NAMALWA (cell line): ENCODE measurements around the gene RAB37.

Experiments
- DNase-seq: peaks from one replicate; pipeline ENCODE4 v3.0.0-alpha.2; 2015; ENCODE audit warnings: low spot score

Gene RAB37

GRCh38 chr17:74744714-74745547 lies 7.9 kb downstream of the RAB37 start:
- DNase-seq: peak; percentile 82

- DNase-seq: no peak
Measured at GRCh38 chr17:74745548-74746177, 8.6 kb downstream of the RAB37 start.

- DNase-seq: no peak
Measured at GRCh38 chr17:74746376-74746775, 9.3 kb downstream of the RAB37 start.

GRCh38 chr17:74746922-74747321 lies 9.9 kb downstream of the RAB37 start:
- no peak for DNase-seq

- no peak for DNase-seq
Measured at GRCh38 chr17:74748279-74748528, 11.1 kb downstream of the RAB37 start.

GRCh38 chr17:74748529-74749278 lies 11.6 kb downstream of the RAB37 start, which contains the start of gene NHERF1:
Gene NHERF1, plus strand, starts transcription at chr17:74748628. Its CDS starts 219 bp downstream, at chr17:74748847.
- peak; percentile 96 for DNase-seq

GRCh38 chr17:74749279-74750038 lies 12.4 kb downstream of the RAB37 start:
- DNase-seq: peak; percentile 49

GRCh38 chr17:74750039-74750326 lies 12.9 kb downstream of the RAB37 start:
- no peak for DNase-seq

GRCh38 chr17:74750327-74751069 lies 13.4 kb downstream of the RAB37 start:
- no peak for DNase-seq

GRCh38 chr17:74752415-74752814 lies 15.4 kb downstream of the RAB37 start:
- DNase-seq: no peak

GRCh38 chr17:74752822-74753401 lies 15.9 kb downstream of the RAB37 start:
- DNase-seq: no peak

- no peak for DNase-seq
Measured at GRCh38 chr17:74754832-74755231, 17.8 kb downstream of the RAB37 start.

GRCh38 chr17:74755533-74755932 lies 18.5 kb downstream of the RAB37 start:
- no peak for DNase-seq

GRCh38 chr17:74756891-74757290 lies 19.8 kb downstream of the RAB37 start:
- DNase-seq: no peak

GRCh38 chr17:74757502-74757901 lies 20.4 kb downstream of the RAB37 start:
- DNase-seq: no peak

GRCh38 chr17:74757931-74758847 lies 21.1 kb downstream of the RAB37 start:
- DNase-seq: no peak

GRCh38 chr17:74758848-74759168 lies 21.8 kb downstream of the RAB37 start:
- DNase-seq: no peak

- peak; percentile 73 for DNase-seq
Measured at GRCh38 chr17:74759243-74759801, 22.3 kb downstream of the RAB37 start.

GRCh38 chr17:74759941-74760340 lies 22.9 kb downstream of the RAB37 start:
- DNase-seq: no peak
